ENCODE results near the gene GSTO2. TPM values are rescaled to one million over a fixed set of nuclear protein-coding genes. Genes with fewer than 3 reads are reported as not detected.

Gene GSTO2
- total RNA-seq, 2 experiments from 2014 or later = 2.3 to 2.6 TPM

DNA sequence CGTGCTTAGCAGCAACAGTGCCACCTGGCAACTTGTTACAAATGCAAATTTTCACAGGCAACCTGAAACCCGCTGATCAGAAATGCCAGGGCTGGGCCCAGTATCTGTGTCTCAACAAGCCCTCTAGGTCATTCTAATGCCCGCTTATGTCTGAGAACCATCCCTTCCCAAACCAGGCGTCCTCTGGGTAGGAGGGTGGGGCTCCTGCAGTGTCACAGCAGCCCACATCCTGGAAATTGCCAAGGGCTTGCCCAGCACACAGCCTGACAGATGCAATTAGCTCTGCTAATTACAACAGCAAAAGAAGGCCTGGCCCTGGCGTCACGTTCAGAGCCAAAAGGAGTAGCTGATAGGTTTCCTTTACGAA, 53.4 kb downstream of the GSTO2 start:
- peaks cover 13% of the 10 kb centered on the region for H3K36me3 Mint-ChIP-seq
- CTCF ChIA-PET = interaction anchor here (1.3 to 4.0 kb wide), 7 partner anchors 10 to 48 kb away, joined by 6 to 39 read pairs (median 7); partner anchors contain the start of gene ITPRIP

DNA sequence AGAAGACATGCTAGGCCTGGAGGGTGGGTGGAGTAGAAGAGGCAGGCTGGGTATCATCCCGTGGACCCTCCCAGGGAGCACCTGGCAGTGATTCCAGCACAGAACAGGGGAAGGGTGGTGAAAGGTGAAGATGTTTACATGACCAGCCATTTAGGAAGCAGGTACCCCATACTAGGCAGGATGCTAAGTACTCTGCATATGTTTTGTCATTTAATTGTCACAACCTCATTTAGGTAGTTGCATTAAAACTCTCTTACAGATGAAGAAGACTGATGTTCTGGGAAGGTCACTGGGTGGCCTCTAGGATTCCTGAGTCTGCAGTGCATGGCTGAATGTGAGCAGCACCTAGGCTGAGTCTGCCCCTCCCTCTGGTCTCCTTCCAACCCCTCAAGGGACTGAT, 54.1 kb downstream of the GSTO2 start:
- Mint-ChIP-seq H3K4me3 (no peak overlapping the region), H3K4me1 (ENCODE audit: low read depth) (peaks cover 89% of the 10 kb centered on the region), H3K9me3 (no peaks in the 10 kb centered on the region), H3K36me3 (peaks cover 13% of the 10 kb centered on the region), H3K27me3 (no peaks in the 10 kb centered on the region), H3K27ac (peak overlapping the region; percentile 80)
- intact Hi-C loops (cut with micrococcal nuclease) = no loop called here
- POLR2A ChIA-PET = interaction anchor here (0.9 to 1.3 kb wide), 3 partner anchors 11 to 15 kb away, joined by 3 to 4 read pairs (median 4); partner anchors contain the start of gene ITPRIP
- no peak for DNase-seq
- CTCF ChIA-PET = interaction anchor here (1.2 to 4.0 kb wide), 4 partner anchors 15 to 32 kb away, joined by 3 to 39 read pairs (median 9); partner anchors contain the start of gene ITPRIP

More for the DNA sequence above, 53.4 kb downstream of the GSTO2 start:
- H3K4me3 Mint-ChIP-seq = peak overlapping the region; percentile 10
- DNase-seq = peak; percentile 64
- H3K27ac Mint-ChIP-seq = peak overlapping the region; percentile 80
- peaks cover 83% of the 10 kb centered on the region for H3K4me1 Mint-ChIP-seq (ENCODE audit: low read depth)
- no peaks in the 10 kb centered on the region for H3K9me3 Mint-ChIP-seq
- intact Hi-C loops (cut with micrococcal nuclease) = no loop called here
- H3K27me3 Mint-ChIP-seq = no peaks in the 10 kb centered on the region
- POLR2A ChIA-PET = interaction anchor here (0.9 to 1.4 kb wide), 4 partner anchors 10 to 29 kb away, joined by 3 to 5 read pairs (median 4); partner anchors contain the start of gene ITPRIP

DNA sequence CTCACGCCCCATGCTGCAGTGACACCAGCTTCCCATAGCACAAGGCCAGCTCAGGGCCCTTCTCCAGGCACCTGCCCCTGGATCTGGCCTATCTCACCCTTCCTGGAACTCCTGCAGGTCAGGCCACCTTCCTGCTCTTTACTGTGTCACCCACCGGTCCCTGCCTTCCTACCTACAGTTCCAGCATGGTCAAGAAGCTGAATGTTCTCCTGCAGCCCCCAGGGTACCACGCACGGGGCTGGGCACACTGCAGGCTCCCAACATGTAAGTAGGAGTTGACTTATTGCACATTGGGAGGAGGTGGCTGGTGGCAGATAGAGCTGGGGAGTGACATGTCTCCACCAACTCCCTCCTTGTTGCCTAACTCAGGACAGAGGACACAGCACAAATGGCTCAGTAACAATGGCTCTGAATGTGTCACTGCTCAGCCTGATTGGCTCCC, 54.8 kb downstream of the GSTO2 start:
- intact Hi-C loops (cut with micrococcal nuclease) = loop anchor here (2.0 kb wide), 1 partner anchor 15 kb away; the partner anchor contains the start of gene ITPRIP
- H3K36me3 Mint-ChIP-seq = peaks cover 13% of the 10 kb centered on the region
- H3K9me3 Mint-ChIP-seq = no peaks in the 10 kb centered on the region
- H3K27me3 Mint-ChIP-seq = no peaks in the 10 kb centered on the region
- peaks cover 93% of the 10 kb centered on the region for H3K4me1 Mint-ChIP-seq (ENCODE audit: low read depth)
- H3K27ac Mint-ChIP-seq = peak overlapping the region; percentile 67
- H3K4me3 Mint-ChIP-seq = peak overlapping the region; percentile 4
- ChIA-PET CTCF (interaction anchor here (1.2 to 4.0 kb wide), 2 partner anchors 15 to 18 kb away, joined by 3 to 39 read pairs; partner anchors contain the start of gene ITPRIP), POLR2A (interaction anchor here (0.8 kb wide), 1 partner anchor 15 kb away, joined by 3 read pairs; the partner anchor contains the start of gene ITPRIP)
- DNase-seq = no peak

GRCh38 chr10:104324221-104324686, 55.3 kb downstream of the GSTO2 start:
- Mint-ChIP-seq H3K9me3 (no peaks in the 10 kb centered on the region), H3K4me1 (ENCODE audit: low read depth) (peaks cover 94% of the 10 kb centered on the region), H3K27me3 (no peaks in the 10 kb centered on the region), H3K36me3 (peaks cover 13% of the 10 kb centered on the region), H3K4me3 (peak overlapping the region; percentile 4), H3K27ac (peak overlapping the region; percentile 67)
- POLR2A ChIA-PET = interaction anchor here (0.8 kb wide), 1 partner anchor 14 kb away, joined by 3 read pairs; the partner anchor contains the start of gene ITPRIP
- CTCF ChIA-PET = interaction anchor here (0.7 to 4.0 kb wide), 4 partner anchors 14 to 27 kb away, joined by 3 to 39 read pairs (median 3); partner anchors contain the start of gene ITPRIP
- DNase-seq = peak; percentile 28
- intact Hi-C loops (cut with micrococcal nuclease) = loop anchor here (2.0 kb wide), 1 partner anchor 15 kb away; the partner anchor contains the start of gene ITPRIP

DNA sequence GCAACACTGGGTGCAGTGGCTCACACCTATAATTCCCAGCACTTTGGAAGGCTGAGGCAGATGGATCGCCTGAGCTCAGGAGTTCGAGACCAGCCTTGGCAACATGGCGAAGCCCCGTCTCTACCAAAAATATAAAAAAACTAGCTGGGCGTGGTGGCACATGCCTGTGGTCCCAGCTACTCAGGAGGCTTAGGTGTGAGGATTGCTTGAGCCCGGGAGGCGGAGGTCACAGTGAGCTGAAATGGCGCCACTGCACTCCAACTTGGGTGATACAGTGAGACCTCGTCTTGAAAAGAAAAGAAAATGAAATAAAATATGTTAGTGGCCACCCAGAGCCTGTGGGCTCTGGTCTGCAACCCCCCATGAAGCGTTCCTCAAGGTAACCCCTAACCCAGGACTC, 55.9 kb downstream of the GSTO2 start:
- DNase-seq = no peak
- intact Hi-C loops (cut with micrococcal nuclease) = loop anchor here (2.0 kb wide), 1 partner anchor 14 kb away; the partner anchor contains the start of gene ITPRIP
- Mint-ChIP-seq H3K27me3 (no peaks in the 10 kb centered on the region), H3K27ac (peak overlapping the region; percentile 62), H3K4me1 (ENCODE audit: low read depth) (peaks cover 95% of the 10 kb centered on the region), H3K9me3 (no peaks in the 10 kb centered on the region), H3K4me3 (no peak overlapping the region), H3K36me3 (peaks cover 10% of the 10 kb centered on the region)
- CTCF ChIA-PET = interaction anchor here (0.7 to 0.8 kb wide), 2 partner anchors 19 to 26 kb away, joined by 3 read pairs; no protein-coding TSS in a partner anchor
- POLR2A ChIA-PET = interaction anchor here (0.6 kb wide), 1 partner anchor 1153 kb away, joined by 3 read pairs; no protein-coding TSS in a partner anchor

DNA sequence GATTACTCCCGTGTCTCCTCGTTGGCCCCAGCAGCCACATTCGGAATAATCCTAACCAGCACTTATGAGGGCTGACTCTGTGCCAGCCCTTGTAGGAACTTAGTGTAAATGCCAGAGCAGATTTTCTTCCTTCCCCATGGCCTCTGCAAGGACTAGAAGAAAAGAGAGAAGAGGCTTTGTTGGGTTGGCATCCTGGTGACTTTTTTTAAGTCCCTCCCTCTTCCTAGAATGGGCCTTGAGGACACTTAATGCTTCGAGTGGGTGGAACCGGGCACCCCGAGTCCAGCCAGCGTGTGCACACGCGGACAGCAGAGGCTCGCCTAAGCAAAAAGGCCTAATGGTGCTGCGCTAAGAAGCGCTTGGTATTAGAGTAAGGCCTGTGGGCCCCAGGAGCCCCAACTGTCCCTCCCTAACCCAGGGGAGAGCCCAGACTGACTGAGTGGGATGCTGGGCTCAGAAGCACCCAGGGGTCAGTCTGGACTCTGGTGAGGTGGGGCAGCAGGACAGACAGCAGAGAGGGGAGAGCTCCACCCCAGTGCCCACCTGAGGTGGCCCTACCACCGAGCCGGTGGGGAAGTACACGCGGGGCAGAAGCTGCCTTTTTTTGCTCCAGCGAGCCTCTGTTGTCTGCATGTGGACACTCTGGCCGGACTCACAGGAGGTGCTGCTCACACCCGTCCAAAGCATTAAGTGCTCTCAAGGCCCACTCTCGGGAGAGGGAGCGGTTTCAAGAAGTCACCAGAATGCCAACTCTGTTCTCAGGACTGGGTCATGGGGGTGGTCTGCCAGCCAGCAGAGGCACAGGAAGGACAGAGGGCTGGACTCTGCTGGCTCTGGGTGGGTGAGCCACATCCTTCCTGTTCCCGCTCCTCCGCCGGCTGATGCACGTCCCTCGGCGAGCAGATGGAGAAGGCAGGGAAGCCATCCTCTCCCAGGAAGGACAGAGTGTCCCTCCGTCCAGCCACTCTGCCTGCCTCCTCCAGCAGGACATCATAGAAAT, 56.8 kb downstream of the GSTO2 start:
- Mint-ChIP-seq H3K36me3 (peaks cover 10% of the 10 kb centered on the region), H3K4me3 (peak overlapping the region; percentile 25), H3K9me3 (no peaks in the 10 kb centered on the region), H3K4me1 (ENCODE audit: low read depth) (peaks cover 97% of the 10 kb centered on the region), H3K27ac (peak overlapping the region; percentile 76), H3K27me3 (no peaks in the 10 kb centered on the region)
- no peak for DNase-seq
- CTCF ChIA-PET = interaction anchor here (2.1 kb wide), 1 partner anchor 33 kb away, joined by 6 read pairs; no protein-coding TSS in a partner anchor
- intact Hi-C loops (cut with micrococcal nuclease) = loop anchor here (2.0 kb wide), 1 partner anchor 13 kb away; the partner anchor contains the start of gene ITPRIP
- POLR2A ChIA-PET = interaction anchor here (0.6 kb wide), 1 partner anchor 1152 kb away, joined by 3 read pairs; no protein-coding TSS in a partner anchor

DNA sequence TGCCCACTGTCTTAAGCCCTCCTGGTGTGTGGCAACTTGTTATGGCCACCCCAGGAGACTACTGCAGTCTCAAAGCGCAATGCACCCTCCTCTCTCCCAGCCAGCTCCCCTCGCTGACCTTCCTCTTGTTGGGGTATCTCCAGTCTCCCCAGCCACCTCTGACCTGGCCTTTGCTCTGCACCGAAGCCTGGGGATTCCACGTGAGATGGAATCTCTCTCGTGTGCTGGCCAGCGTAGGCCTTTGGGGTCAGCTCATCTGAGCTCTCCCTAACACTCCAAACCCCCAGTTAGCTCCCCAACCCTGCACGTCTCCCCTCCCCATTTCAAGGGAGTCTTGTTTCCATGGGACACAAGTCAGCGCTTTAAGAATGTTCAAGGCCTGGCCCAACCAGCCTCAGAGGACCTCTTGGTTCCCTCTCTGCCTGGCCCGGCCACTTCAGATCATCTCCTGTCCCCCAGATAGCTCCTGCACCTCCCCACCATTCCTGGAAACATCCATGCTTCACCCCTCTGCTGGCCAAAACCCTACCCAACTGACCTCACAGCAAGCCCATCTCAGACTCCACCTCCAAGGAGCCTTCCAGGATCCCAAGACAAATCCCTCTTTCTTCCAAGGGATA, 58.1 kb downstream of the GSTO2 start:
- Mint-ChIP-seq H3K27ac (peak overlapping the region; percentile 40), H3K9me3 (no peaks in the 10 kb centered on the region), H3K27me3 (no peaks in the 10 kb centered on the region), H3K4me1 (ENCODE audit: low read depth) (peaks cover 98% of the 10 kb centered on the region), H3K36me3 (peaks cover 10% of the 10 kb centered on the region), H3K4me3 (no peak overlapping the region)
- intact Hi-C loops (cut with micrococcal nuclease) = no loop called here
- CTCF ChIA-PET = interaction anchor here (1.1 to 4.7 kb wide), 4 partner anchors 21 to 52 kb away, joined by 3 to 23 read pairs (median 6); no protein-coding TSS in a partner anchor
- POLR2A ChIA-PET = interaction anchor here (1.0 to 1.4 kb wide), 2 partner anchors 9 to 11 kb away, joined by 3 to 4 read pairs; partner anchors contain the start of gene ITPRIP
- no peak for DNase-seq

GRCh38 chr10:104327745-104328645, 59.0 kb downstream of the GSTO2 start:
- intact Hi-C loops (cut with micrococcal nuclease) = loop anchor here (2.0 kb wide), 1 partner anchor 207 kb away; no protein-coding TSS in a partner anchor
- ChIA-PET POLR2A (interaction anchor here (1.0 to 2.3 kb wide), 3 partner anchors 8 to 11 kb away, joined by 3 to 22 read pairs (median 4); partner anchors contain the start of gene ITPRIP), CTCF (interaction anchor here (1.1 to 4.7 kb wide), 5 partner anchors 22 to 53 kb away, joined by 3 to 24 read pairs (median 6); no protein-coding TSS in a partner anchor)
- Mint-ChIP-seq H3K36me3 (peaks cover 10% of the 10 kb centered on the region), H3K27me3 (no peaks in the 10 kb centered on the region), H3K4me3 (peak overlapping the region; percentile 60), H3K4me1 (ENCODE audit: low read depth) (peaks cover 96% of the 10 kb centered on the region), H3K9me3 (no peaks in the 10 kb centered on the region), H3K27ac (peak overlapping the region; percentile 91)
- peak; percentile 37 for DNase-seq

- no peak for DNase-seq
- ChIA-PET CTCF (interaction anchor here (1.0 to 4.7 kb wide), 5 partner anchors 10 to 39 kb away, joined by 3 to 24 read pairs (median 10); partner anchors contain the start of gene ITPRIP), POLR2A (interaction anchor here (2.3 kb wide), 1 partner anchor 10 kb away, joined by 22 read pairs; the partner anchor contains the start of gene ITPRIP)
- peaks cover 10% of the 10 kb centered on the region for H3K36me3 Mint-ChIP-seq
- H3K4me1 Mint-ChIP-seq (ENCODE audit: low read depth) = peaks cover 96% of the 10 kb centered on the region
- no peaks in the 10 kb centered on the region for H3K27me3 Mint-ChIP-seq
- no peaks in the 10 kb centered on the region for H3K9me3 Mint-ChIP-seq
- intact Hi-C loops (cut with micrococcal nuclease) = loop anchor here (2.0 kb wide), 1 partner anchor 208 kb away; no protein-coding TSS in a partner anchor
- peak overlapping the region; percentile 91 for H3K27ac Mint-ChIP-seq
- H3K4me3 Mint-ChIP-seq = peak overlapping the region; percentile 60
Observed at GRCh38 chr10:104328646-104328895, 59.6 kb downstream of the GSTO2 start.
